H1 (cell line): ENCODE results near the gene MXRA7. TPM values are rescaled to one million over a fixed set of nuclear protein-coding genes. Genes with fewer than 3 reads are reported as not detected.

Source experiments
- CTBP2 ChIP-seq: IDR thresholded peaks from 2 replicates; pipeline ENCODE4 v1.7.0; 2011; ENCODE audit warnings: borderline replicate concordance, mild to moderate bottlenecking, moderate library complexity, mixed read lengths, low read length; ENCODE audit not compliant: insufficient read depth, insufficient read length
- E2F6 ChIP-seq: IDR thresholded peaks from 2 replicates; pipeline ENCODE4 v1.6.1; 2012; ENCODE audit warnings: inconsistent platforms
- SP4 ChIP-seq: IDR thresholded peaks from 2 replicates; pipeline ENCODE4 v1.6.1; 2012; ENCODE audit warnings: low read length, inconsistent platforms
- polyA plus RNA-seq, 7 experiments: library from polyadenylated mRNA; depleted of rRNA in 3 of 7; stranded (reverse) in 5 of 7; unstranded in 2 of 7; fragments of >200 nt in 5 of 7; fragments of 200-250 nt in 2 of 7; gene quantifications; 1 replicate in 5 of 7; 2 replicates in 1 of 7; 4 replicates in 1 of 7; pipeline versions ENCODE4 v1.2.1 to v1.2.3, GENCODE V29; 2011 to 2013; ENCODE audit warnings: missing spikeins in 2 of 7, mixed read lengths in 2 of 7
- total RNA-seq: library from RNA; stranded (reverse); fragmentation: NEBNext Ultra II Directional; extraction: Animal tissue kit (Norgen Biotek cat#: 25700); gene quantifications from 2 replicates; pipeline ENCODE4 v1.2.1, GENCODE V29; 2021
- TF ChIP-seq, protein P1 (sequence below): fragments of 300-600 bp; sonication (generic); IDR thresholded peaks from 2 replicates; pipeline ENCODE4 v1.7.1; 2012; ENCODE audit warnings: low read length, moderate library complexity, mild to moderate bottlenecking, inconsistent platforms; ENCODE audit not compliant: insufficient replicate concordance

Gene MXRA7
- total and polyA plus RNA-seq, 2 of the 8 experiments (the other 6 are each of a cell fraction or from before 2014, with no cell fraction given), result 17.8 to 26.6 TPM

DNA sequence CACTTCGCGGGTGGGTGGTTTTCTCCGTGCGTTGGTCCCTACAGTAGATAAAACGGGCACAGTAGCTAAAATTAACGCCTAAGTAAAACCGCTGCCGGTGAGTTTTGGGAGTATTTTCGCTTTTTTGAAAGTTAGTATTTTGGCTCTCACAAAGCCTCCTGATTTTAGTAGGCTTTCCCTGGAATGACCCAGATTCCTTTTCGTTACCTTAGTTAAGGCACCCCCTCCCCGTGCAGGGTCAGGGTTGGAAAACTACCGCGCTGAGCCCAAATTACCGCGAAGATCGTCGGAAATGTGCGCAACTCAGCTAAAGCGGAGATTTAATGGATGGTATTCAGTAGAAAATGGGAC, 38.9 kb downstream of the MXRA7 start (continued):
- TF ChIP-seq, protein P1, sequence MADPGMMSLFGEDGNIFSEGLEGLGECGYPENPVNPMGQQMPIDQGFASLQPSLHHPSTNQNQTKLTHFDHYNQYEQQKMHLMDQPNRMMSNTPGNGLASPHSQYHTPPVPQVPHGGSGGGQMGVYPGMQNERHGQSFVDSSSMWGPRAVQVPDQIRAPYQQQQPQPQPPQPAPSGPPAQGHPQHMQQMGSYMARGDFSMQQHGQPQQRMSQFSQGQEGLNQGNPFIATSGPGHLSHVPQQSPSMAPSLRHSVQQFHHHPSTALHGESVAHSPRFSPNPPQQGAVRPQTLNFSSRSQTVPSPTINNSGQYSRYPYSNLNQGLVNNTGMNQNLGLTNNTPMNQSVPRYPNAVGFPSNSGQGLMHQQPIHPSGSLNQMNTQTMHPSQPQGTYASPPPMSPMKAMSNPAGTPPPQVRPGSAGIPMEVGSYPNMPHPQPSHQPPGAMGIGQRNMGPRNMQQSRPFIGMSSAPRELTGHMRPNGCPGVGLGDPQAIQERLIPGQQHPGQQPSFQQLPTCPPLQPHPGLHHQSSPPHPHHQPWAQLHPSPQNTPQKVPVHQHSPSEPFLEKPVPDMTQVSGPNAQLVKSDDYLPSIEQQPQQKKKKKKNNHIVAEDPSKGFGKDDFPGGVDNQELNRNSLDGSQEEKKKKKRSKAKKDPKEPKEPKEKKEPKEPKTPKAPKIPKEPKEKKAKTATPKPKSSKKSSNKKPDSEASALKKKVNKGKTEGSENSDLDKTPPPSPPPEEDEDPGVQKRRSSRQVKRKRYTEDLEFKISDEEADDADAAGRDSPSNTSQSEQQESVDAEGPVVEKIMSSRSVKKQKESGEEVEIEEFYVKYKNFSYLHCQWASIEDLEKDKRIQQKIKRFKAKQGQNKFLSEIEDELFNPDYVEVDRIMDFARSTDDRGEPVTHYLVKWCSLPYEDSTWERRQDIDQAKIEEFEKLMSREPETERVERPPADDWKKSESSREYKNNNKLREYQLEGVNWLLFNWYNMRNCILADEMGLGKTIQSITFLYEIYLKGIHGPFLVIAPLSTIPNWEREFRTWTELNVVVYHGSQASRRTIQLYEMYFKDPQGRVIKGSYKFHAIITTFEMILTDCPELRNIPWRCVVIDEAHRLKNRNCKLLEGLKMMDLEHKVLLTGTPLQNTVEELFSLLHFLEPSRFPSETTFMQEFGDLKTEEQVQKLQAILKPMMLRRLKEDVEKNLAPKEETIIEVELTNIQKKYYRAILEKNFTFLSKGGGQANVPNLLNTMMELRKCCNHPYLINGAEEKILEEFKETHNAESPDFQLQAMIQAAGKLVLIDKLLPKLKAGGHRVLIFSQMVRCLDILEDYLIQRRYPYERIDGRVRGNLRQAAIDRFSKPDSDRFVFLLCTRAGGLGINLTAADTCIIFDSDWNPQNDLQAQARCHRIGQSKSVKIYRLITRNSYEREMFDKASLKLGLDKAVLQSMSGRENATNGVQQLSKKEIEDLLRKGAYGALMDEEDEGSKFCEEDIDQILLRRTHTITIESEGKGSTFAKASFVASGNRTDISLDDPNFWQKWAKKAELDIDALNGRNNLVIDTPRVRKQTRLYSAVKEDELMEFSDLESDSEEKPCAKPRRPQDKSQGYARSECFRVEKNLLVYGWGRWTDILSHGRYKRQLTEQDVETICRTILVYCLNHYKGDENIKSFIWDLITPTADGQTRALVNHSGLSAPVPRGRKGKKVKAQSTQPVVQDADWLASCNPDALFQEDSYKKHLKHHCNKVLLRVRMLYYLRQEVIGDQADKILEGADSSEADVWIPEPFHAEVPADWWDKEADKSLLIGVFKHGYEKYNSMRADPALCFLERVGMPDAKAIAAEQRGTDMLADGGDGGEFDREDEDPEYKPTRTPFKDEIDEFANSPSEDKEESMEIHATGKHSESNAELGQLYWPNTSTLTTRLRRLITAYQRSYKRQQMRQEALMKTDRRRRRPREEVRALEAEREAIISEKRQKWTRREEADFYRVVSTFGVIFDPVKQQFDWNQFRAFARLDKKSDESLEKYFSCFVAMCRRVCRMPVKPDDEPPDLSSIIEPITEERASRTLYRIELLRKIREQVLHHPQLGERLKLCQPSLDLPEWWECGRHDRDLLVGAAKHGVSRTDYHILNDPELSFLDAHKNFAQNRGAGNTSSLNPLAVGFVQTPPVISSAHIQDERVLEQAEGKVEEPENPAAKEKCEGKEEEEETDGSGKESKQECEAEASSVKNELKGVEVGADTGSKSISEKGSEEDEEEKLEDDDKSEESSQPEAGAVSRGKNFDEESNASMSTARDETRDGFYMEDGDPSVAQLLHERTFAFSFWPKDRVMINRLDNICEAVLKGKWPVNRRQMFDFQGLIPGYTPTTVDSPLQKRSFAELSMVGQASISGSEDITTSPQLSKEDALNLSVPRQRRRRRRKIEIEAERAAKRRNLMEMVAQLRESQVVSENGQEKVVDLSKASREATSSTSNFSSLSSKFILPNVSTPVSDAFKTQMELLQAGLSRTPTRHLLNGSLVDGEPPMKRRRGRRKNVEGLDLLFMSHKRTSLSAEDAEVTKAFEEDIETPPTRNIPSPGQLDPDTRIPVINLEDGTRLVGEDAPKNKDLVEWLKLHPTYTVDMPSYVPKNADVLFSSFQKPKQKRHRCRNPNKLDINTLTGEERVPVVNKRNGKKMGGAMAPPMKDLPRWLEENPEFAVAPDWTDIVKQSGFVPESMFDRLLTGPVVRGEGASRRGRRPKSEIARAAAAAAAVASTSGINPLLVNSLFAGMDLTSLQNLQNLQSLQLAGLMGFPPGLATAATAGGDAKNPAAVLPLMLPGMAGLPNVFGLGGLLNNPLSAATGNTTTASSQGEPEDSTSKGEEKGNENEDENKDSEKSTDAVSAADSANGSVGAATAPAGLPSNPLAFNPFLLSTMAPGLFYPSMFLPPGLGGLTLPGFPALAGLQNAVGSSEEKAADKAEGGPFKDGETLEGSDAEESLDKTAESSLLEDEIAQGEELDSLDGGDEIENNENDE, result no peak
- 0 out of 2 replicates have a peak, but pooled peaks have one; percentile 1 for TF ChIP-seq SP4
- no peak for TF ChIP-seq CTBP2
- TF ChIP-seq E2F6, result 0 out of 2 replicates have a peak, but pooled peaks have one; percentile 22
- TF ChIP-seq, all 59 proteins: peak for 6
